Breast epithelium (tissue), 3 donors: ENCODE data around the gene HDAC6.

ENCODE experiments used
- POLR2A ChIP-seq: fragments of 450-650 bp; IDR thresholded peaks from one replicate; pipeline ENCODE4 v1.6.1; 2016; ENCODE audit warnings: antibody characterized with exemption, mild to moderate bottlenecking, moderate library complexity
- POLR2AphosphoS5 ChIP-seq, 3 donors: sonication (generic); formaldehyde crosslinking; IDR thresholded peaks; one replicate each; pipeline ENCODE4 v1.6.1; 2017; ENCODE audit warnings: antibody characterized with exemption in 3 of 3
- TF ChIP-seq, protein P1 (sequence below), 3 donors: fragments of 450-650 bp; IDR thresholded peaks; one replicate each; pipeline ENCODE4 v1.5.1; 2016 to 2017; ENCODE audit warnings: antibody characterized with exemption in 3 of 3, mild to moderate bottlenecking in 3 of 3, moderate library complexity in 3 of 3

DNA sequence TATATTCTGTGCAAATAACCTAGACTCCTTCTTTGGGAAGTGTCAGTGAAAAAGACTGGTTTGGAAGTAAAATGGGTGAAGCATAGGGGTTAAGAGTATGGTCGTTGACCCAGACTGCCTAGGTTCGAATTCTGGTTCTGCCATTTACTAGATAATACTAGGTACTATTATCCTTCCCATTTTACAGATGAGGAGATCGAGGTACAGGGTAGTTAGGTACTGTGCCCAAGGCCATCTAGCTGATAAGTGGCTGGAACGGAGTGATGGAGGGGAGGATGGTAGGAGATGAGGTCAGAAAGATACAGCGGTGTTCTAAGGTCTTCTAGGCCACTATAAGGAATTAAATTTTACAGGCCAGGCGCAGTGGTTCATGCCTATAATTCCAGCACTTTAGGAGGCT lies 29.3 kb upstream of the HDAC6 start:
- TF ChIP-seq, protein P1, sequence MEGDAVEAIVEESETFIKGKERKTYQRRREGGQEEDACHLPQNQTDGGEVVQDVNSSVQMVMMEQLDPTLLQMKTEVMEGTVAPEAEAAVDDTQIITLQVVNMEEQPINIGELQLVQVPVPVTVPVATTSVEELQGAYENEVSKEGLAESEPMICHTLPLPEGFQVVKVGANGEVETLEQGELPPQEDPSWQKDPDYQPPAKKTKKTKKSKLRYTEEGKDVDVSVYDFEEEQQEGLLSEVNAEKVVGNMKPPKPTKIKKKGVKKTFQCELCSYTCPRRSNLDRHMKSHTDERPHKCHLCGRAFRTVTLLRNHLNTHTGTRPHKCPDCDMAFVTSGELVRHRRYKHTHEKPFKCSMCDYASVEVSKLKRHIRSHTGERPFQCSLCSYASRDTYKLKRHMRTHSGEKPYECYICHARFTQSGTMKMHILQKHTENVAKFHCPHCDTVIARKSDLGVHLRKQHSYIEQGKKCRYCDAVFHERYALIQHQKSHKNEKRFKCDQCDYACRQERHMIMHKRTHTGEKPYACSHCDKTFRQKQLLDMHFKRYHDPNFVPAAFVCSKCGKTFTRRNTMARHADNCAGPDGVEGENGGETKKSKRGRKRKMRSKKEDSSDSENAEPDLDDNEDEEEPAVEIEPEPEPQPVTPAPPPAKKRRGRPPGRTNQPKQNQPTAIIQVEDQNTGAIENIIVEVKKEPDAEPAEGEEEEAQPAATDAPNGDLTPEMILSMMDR (IDR thresholded peaks at IDR 0.05): no peak
- TF ChIP-seq POLR2A (no peak), POLR2AphosphoS5 (IDR thresholded peaks at IDR 0.05) (no peak)
